ENCODE results near the gene C2orf81.

C2orf81 gene

GRCh38 chr2:74396149-74396548, 25.3 kb downstream of the C2orf81 start:
- no peak for TF ChIP-seq POLR2AphosphoS5 (IDR thresholded peaks at IDR 0.05; ENCODE audit: low read depth)
- TF ChIP-seq, protein P1, sequence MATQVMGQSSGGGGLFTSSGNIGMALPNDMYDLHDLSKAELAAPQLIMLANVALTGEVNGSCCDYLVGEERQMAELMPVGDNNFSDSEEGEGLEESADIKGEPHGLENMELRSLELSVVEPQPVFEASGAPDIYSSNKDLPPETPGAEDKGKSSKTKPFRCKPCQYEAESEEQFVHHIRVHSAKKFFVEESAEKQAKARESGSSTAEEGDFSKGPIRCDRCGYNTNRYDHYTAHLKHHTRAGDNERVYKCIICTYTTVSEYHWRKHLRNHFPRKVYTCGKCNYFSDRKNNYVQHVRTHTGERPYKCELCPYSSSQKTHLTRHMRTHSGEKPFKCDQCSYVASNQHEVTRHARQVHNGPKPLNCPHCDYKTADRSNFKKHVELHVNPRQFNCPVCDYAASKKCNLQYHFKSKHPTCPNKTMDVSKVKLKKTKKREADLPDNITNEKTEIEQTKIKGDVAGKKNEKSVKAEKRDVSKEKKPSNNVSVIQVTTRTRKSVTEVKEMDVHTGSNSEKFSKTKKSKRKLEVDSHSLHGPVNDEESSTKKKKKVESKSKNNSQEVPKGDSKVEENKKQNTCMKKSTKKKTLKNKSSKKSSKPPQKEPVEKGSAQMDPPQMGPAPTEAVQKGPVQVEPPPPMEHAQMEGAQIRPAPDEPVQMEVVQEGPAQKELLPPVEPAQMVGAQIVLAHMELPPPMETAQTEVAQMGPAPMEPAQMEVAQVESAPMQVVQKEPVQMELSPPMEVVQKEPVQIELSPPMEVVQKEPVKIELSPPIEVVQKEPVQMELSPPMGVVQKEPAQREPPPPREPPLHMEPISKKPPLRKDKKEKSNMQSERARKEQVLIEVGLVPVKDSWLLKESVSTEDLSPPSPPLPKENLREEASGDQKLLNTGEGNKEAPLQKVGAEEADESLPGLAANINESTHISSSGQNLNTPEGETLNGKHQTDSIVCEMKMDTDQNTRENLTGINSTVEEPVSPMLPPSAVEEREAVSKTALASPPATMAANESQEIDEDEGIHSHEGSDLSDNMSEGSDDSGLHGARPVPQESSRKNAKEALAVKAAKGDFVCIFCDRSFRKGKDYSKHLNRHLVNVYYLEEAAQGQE (IDR thresholded peaks at IDR 0.05; ENCODE audit: insufficient replicate concordance, low read depth) = no peak
- no peak for TF ChIP-seq GABPA (IDR thresholded peaks at IDR 0.05; ENCODE audit: low read depth)
- TF ChIP-seq, protein P2, sequence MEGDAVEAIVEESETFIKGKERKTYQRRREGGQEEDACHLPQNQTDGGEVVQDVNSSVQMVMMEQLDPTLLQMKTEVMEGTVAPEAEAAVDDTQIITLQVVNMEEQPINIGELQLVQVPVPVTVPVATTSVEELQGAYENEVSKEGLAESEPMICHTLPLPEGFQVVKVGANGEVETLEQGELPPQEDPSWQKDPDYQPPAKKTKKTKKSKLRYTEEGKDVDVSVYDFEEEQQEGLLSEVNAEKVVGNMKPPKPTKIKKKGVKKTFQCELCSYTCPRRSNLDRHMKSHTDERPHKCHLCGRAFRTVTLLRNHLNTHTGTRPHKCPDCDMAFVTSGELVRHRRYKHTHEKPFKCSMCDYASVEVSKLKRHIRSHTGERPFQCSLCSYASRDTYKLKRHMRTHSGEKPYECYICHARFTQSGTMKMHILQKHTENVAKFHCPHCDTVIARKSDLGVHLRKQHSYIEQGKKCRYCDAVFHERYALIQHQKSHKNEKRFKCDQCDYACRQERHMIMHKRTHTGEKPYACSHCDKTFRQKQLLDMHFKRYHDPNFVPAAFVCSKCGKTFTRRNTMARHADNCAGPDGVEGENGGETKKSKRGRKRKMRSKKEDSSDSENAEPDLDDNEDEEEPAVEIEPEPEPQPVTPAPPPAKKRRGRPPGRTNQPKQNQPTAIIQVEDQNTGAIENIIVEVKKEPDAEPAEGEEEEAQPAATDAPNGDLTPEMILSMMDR (IDR thresholded peaks at IDR 0.05; ENCODE audit: insufficient read depth, low read length) = no peak
- TF ChIP-seq SPI1 (IDR thresholded peaks at IDR 0.05; ENCODE audit: borderline replicate concordance, low read depth) = no peak
- DNase-seq (ENCODE audit: low read depth in 1 of 2, low spot score in 1 of 2) = no peak

DNA sequence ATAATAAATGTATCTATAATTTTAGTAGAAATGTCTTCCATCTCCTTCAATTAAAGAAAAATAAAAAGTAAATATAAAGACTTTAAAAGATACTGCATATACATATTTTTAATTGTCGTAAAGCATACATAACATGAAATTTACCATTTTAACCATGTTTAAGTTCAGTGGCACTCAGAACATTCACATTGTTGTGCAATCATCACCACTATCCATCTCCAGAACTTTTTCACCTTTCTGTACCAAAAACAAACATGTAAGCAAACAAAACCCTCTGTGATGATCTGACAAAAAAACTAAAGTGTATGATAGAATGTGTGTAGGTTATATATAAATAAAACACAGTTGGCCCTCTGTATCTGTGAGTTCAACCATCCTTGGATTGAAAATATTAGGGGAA, 27.9 kb downstream of the C2orf81 start:
- Histone ChIP-seq H3K27me3 (ENCODE audit: insufficient read depth, poor library complexity, severe bottlenecking) (no peaks in the 10 kb centered on the region), H3K4me3 (replicated peaks; ENCODE audit: insufficient read depth, low read length) (no peak overlapping the region), H3K27ac (replicated peaks) (no peak overlapping the region)
- DNase-seq (ENCODE audit: low read depth in 1 of 2, low spot score in 1 of 2) = no peak
- TF ChIP-seq GABPA (IDR thresholded peaks at IDR 0.05; ENCODE audit: low read depth) (no peak), POLR2AphosphoS5 (IDR thresholded peaks at IDR 0.05; ENCODE audit: low read depth) (no peak), SPI1 (IDR thresholded peaks at IDR 0.05; ENCODE audit: borderline replicate concordance, low read depth) (no peak)
- TF ChIP-seq, protein P2 (IDR thresholded peaks at IDR 0.05; ENCODE audit: insufficient read depth, low read length) = no peak
- TF ChIP-seq, protein P1 (IDR thresholded peaks at IDR 0.05; ENCODE audit: insufficient replicate concordance, low read depth) = no peak

More at GRCh38 chr2:74396149-74396548, 25.3 kb downstream of the C2orf81 start:
- Histone ChIP-seq H3K27ac (replicated peaks) (no peak overlapping the region), H3K27me3 (ENCODE audit: insufficient read depth, poor library complexity, severe bottlenecking) (no peaks in the 10 kb centered on the region), H3K4me3 (replicated peaks; ENCODE audit: insufficient read depth, low read length) (no peak overlapping the region)

- no peak overlapping the region for H3K4me3 ChIP-seq (replicated peaks; ENCODE audit: insufficient read depth, low read length)
- no peaks in the 10 kb centered on the region for H3K27me3 ChIP-seq (ENCODE audit: insufficient read depth, poor library complexity, severe bottlenecking)
- no peak for DNase-seq (ENCODE audit: low read depth in 1 of 2, low spot score in 1 of 2)
- H3K27ac ChIP-seq (replicated peaks) = no peak overlapping the region
- TF ChIP-seq, protein P2 (IDR thresholded peaks at IDR 0.05; ENCODE audit: insufficient read depth, low read length) = no peak
- TF ChIP-seq, protein P1 (IDR thresholded peaks at IDR 0.05; ENCODE audit: insufficient replicate concordance, low read depth) = no peak
- no peak for TF ChIP-seq GABPA (IDR thresholded peaks at IDR 0.05; ENCODE audit: low read depth)
- TF ChIP-seq POLR2AphosphoS5 (IDR thresholded peaks at IDR 0.05; ENCODE audit: low read depth) = no peak
These were observed 29.0 kb downstream of the C2orf81 start for GRCh38 chr2:74392449-74392743.

Data from HL-60 (cell line).